UCSD-AML1 (cell line): Measurements from ENCODE around the gene NRDE2.
A peak's percentile ranks its signal among the peaks of the same experiment; 100 is the strongest.
"Not testable (repeated sequence)": the region's sequence is repeated elsewhere in the genome, so short reads cannot be mapped to it uniquely, and the experiment has no call there.

ENCODE experiments used
- DNase-seq: peaks from one replicate; lab custom pipeline; 2025; ENCODE audit not compliant: unreplicated experiment; lab: John Stamatoyannopoulos, UW

The NRDE2 gene

DNA sequence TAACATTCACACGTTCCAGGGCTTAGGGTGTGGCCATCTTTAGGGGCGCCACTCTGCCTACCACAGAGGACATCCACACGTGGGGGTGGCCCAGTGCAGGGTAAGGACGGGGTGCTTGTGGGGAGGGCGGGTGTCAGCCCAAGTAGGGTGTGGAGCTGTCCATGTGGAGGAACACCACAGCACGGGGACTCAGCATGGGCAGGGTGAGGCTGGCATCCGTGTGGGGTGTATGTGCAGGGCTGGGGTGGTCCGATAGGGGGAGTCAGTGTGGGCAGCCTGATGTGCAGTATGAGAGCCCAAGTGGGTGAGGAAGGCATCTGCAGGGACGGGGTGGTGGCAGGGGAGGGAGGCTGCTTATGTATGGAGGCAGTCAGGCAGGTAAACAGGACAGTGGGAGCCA, 57.7 kb downstream of the NRDE2 start:
- DNase-seq = no peak

DNA sequence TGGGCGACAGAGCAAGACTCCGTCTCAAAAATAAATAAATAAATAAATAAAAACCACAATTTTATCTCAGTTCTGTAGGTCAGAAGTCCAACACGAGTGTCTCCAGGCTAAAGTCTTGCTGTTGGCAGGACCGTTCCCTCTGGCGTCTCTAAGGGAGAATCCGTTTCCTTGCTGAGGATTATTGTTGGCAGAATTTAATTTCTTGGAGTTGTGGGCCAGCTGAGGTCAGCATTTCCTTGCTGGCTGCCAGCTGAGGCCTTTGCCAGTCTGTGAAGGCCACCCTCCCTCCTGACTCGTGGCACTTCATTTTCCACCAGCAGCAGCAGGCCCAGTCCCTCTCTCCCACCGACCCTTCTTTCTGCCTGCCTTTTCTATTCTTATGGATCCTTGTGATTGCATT, 58.2 kb downstream of the NRDE2 start:
- no peak for DNase-seq

DNA sequence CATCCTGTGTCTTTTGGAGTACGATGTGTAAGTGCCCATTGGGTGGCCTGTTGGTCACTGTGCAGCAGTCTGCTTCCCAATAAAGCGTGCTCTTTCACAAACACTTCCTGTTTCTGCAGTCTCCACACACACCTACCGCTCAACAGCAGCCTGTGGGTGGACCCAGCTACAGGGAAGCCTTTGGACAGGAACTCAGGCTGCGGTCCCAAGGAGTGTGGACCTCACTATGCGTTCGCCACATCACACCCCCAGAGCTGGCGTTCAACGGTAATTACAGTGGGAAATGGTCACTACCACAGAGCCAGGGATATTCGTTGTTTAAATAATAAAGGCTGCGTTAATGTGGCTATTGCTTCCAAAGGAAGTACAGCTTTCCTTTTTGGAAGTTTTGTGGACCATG, 59.2 kb downstream of the NRDE2 start:
- DNase-seq = no peak

DNA sequence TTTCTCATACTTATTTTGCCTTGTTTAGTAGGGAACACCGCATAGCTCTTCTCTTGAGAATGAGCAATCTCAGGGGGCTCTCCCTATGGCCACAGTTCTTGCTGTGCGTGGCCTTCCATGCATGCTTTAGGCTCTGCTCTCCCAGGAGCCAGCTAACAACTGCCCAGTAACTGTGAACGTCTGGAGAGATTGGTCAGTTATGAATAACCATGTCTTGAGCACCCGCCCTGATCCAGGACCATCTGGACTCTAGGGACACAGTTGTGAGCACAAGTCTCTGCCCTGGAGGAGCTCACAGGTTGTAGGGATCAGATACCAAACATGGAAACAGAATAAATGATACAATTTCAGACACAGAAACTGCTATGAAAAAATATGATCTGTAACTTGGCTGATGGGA, 63.3 kb downstream of the NRDE2 start:
- no peak for DNase-seq

DNA sequence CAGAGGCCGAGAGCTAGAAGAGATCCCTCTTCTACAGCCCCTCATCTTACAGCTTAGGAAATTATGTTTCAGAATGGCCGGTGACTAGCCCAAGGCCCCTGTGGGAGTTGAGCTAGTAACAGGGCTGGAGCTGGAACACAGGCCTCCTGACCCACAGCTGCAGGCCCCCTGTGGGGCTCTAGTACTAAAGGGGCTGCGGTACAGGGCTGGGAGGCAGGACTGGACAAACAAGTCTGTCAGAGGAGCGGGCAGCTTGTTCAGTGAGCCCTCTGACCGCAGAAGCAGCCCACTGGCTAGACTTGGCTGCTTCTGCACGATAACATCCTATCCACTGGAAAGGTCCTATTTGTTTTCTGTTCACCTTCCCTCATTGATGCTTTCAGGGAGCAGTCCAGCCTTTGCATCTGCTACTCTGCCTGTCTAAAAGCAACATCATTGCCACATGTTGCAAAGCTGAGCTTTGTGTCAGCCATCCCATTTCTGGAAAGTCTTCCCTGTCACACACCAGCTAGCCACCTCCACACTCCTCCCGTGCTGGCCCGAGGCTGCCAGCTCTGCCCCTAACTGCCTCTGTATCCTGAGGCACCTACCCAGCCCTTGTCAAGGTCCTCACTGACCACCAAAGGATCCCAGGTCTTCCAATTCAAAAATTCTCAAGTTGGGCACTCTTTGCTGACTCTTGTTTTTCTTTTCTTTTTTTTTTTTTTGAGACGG, 65.1 kb downstream of the NRDE2 start:
- DNase-seq = no peak

DNA sequence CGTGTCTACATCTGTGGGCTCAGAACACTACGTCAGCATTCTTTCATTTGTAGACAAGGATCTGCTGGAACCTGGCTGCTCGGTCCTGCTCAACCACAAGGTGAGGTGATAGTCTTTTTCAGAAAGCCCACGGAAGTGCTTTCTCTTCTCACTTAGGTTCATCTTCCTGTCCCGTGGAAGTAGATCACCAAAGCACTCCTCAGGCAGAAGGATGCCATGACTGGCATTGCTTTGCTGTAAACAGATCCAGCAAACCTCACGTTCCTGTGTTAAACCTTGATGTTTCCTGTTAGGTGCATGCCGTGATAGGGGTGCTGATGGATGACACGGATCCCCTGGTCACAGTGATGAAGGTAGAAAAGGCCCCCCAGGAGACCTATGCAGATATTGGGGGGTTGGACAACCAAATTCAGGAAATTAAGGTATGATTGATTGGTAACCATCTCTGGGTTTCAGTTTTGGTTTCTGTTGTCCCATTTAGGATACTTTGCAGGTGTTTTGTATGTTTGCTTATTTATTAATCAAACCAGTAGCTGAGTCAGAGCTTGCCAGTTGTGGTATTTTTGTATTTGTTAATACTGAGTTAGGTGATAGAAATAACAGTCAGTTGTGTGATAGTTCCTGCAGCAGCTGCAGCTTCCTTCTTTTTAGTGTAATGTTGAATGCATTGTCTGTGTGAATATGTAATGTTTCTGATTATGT, 67.8 kb downstream of the NRDE2 start:
- no peak for DNase-seq

DNA sequence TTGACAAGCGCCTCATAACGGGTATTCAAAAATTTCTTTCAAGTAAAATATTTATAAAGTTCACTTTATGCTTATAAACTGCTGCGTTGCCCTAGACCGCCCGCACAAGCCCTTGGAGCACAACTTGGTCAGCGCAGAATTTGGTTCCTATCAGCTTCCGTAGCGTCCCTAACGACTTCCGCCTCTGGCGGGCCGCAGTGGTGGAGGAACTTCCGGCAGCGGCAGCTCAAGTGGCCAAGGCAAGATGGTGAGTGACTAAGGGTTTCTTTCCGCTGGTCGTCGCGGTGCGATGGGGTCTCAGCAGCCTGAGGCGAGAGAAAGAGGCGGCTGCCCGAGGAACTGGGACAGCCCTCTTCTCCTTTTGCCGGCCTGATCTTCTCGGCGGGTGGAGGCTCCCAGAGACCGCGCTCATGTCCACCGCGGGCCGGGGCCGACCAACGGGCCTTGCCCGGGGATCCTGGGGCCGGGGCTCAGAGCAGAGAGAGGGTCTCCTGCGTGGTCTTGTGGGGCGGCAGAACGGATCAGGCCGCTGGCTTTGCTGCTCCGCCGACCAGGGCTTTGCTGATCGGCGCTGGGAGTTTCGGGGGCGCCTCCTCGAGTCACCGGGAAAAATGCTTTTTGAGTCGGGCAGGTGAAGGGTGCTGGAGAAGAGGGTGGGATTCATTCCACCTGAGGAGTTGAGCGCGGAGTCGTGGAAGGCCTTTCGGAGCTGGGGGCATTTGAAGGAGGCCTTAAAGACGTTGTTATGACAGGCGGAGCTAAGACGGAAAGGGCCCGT, 75.2 kb downstream of the NRDE2 start, which contains the start of gene PSMC1:
PSMC1 (plus strand) TSS at position 200 of the 778 bp plus-strand sequence; CDS start at position 245, 45 bp downstream.
- DNase-seq = peak; percentile 90

DNA sequence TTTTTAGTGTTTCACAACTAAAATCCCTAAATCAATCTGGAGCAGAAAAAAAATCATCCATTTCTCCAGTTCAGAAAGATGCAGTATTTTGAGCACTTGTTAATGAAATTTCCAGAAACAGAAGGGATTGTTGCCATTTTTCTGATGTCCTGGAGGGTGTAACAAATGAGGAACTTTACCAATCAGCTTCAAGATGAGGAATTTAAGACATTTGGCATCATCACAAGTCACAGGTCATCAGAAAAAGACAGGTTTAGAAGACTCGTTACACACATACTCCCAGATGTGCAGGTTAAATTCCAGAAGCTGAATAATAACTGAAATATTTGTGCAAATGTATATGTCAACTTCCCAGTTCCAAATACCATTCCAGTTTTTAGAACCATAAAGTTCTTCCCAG, 75.9 kb downstream of the NRDE2 start:
- no peak for DNase-seq

DNA sequence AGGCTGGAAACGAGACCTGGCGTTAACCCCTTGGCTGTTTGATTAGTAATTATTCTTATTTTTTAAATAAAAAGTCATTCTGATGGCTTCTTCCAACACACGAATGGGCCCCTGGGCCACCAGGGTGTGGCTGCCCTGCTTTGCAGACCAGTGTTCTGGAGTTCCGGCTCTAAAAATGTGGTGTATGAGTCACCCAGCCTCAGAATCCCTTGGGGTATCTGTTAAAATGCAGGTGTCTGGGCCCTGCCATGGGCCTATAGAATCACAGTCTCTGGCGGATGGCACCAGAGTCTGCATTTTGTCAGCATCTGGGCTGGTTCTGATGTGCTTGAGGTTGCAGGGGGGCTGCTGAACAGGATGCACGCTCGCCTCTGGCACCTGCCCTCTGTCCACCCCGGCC, 77.9 kb downstream of the NRDE2 start:
- DNase-seq = no peak

DNA sequence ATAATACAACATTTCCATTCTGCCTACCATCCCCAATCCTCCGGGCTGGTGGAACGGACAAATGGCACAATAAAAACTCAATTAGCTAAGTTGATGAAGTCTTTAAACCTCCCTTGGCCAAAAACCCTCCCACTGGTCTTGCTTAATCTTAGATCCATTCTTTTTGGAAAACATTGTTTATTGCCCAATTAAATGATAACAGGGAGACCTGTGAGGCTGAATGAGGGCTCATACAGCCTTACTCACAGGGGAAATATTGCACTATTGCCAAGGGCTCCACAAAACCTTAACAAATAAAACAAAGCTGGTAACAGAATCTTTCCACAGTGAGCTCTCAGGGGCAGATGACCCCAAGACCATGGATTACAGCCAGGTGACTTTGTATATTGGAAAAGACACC, 83.1 kb downstream of the NRDE2 start:
- DNase-seq = no peak

DNA sequence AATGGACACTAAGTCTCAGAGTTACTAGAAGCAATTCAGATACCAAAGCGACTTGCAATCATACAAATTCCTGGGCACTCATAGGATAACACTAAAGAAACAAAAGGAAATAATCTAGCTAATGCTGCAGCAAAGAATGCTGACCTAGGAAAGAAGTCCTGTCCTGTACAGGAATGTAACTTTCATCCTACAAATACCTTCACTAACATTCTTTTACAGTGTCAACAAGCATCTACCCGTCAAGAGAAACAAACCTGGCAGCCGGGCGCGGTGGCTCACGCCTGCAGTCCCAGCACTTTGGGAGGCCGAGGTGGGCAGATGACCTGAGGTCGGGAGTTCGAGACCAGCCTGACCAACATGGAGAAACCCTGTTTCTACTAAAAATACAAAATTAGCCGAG, 84.3 kb downstream of the NRDE2 start:
- not testable (repeated sequence) for DNase-seq

DNA sequence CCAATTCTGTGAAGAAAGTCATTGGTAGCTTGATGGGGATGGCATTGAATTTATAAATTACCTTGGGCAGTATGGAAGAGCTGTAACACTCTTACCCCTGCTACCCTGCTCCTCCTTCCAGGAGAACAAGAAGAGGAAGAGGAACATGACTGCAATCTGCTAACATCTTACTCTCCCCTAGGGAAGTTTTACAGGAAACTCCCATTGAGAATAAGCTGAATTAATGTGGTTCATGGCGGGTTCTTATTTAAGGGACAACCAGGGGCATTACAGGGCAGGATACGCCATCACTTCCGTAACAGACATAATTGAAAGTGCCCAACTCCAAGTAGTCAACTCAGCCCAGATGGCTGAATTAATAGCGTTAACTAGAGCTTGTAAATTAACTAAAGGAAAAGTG, 84.8 kb downstream of the NRDE2 start:
- DNase-seq = no peak

DNA sequence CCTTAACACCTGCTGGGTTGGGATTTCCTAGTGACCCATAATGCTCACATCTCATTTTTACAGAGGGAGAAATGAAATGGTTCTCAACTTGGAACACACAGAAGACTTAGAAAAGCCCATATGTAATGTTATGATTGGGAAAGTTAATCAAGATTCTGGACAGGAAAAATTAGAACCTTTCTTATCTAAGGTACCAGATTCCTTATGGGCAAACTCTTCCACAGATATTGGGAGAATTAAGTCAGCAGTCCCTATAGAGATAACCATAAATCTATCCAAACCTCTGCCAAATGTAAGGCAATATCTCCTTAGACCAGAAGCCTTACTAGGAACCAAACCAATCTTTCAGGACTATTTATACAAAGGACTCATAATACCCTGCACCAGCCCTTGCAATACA, 89.3 kb downstream of the NRDE2 start:
- DNase-seq = no peak

DNA sequence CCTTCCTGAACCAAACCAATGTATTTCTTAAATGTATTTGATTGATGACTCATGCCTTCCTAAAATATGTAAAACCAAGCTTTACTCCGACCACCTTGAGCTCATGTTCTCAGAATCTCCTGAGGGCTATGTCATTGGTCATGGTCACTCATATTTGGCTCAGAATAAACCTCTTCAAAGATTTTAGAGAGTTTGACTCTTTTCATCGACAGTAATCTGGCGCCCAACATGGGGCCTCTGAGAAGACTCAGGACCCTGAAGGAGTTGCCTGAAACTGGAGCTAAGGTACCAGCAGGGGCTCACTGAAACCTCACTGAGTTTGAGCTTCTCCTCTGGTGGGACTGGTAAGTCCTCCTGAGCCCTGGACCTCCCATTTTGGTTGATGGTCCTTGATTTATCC, 92.6 kb downstream of the NRDE2 start:
- no peak for DNase-seq

DNA sequence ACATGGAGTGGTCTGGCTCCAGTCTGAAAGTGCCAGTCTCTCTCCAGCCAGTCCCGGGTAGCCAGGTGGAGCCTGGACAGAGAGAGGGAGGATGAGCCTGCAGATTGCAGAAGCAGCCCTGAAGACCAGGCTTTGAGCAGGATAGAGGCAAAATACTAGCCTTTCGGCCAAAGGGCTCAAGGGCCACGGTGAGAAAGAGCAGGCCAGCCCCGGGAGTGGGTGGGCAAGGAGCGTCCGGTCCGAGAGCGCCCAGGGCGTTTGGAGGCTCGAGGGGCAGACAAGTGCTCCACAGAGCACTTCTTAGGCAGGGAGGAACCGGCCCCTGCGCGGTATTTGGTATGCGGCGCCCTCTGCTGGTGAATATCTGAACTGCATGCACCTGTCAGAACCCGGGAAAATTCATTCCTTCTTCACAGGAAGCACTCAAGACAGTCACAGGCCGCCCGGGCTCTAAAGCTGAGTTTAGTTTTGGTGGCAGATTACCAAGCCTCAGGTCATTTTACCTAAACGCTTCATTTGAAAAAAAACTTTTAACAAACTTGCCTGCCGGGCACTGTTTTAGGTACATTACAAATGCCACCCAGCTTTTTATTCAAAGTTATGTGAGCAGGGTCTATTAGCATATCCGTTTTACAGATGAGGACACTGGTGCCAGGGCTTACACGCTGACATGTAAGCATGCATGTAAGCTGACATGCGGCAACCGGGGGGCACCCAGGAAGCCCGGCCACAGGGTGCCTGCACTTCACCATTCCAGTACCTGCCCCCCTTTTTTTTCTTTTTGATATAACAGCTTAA, 96.4 kb downstream of the NRDE2 start:
- peak; percentile 78 for DNase-seq

DNA sequence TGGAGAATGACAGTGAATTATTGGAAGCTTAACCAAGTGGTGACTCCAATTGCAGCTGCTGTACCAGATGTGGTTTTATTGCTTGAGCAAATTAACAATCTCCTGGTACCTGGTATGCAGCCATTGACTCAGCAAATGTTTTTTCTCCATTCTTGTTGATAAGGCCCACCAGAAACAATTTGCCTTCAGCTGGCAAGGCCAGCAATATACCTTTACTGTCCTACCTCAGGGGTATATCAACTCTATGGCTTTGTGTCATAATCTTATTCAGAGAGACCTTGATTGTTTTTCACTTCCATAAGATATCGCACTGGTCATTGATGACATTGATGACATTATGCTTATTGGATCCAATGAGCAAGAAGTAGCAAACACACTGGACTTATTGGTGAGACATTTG, 101.8 kb downstream of the NRDE2 start:
- not testable (repeated sequence) for DNase-seq

DNA sequence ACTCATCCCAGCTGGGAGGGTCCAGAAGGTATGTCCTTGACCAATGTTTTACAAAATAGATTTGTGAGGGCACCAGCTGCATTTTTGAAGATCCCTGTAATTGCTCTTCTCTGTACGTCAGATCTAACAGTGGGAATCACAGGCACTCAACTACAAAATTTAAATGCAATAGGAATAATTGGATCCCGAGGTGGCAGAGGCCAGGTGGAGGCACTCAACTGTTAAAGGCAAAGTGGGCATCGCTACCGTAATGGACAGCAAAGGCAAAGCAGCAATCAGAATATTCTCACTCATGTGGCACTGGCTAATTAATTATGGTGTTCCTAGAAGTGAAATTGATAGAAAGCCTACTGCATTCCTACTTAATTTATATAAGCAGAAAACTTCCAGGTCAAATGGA, 103.3 kb downstream of the NRDE2 start:
- no peak for DNase-seq
